ENCODE results near the gene NOP9.

NOP9 gene

GRCh38 chr14:24299255-24300191, at the start of gene NOP9, which contains the start of gene DHRS1:
NOP9 (plus strand) TSS chr14:24299850; CDS start chr14:24299955, 105 bp downstream.
DHRS1 (minus strand) TSS chr14:24299780; CDS start chr14:24299106, 674 bp downstream.
- no peak for TF ChIP-seq CTCF (IDR thresholded peaks at IDR 0.05; ENCODE audit: extremely low read depth, missing control alignments)
- DNase-seq (ENCODE audit: low spot score): peak; percentile 96

- no peak for DNase-seq (ENCODE audit: low spot score)
- TF ChIP-seq CTCF (IDR thresholded peaks at IDR 0.05; ENCODE audit: extremely low read depth, missing control alignments): no peak
Measured at GRCh38 chr14:24250354-24250753, 49.3 kb upstream of the NOP9 start.

GRCh38 chr14:24251880-24252288, 47.8 kb upstream of the NOP9 start:
- DNase-seq (ENCODE audit: low spot score): no peak
- TF ChIP-seq CTCF (IDR thresholded peaks at IDR 0.05; ENCODE audit: extremely low read depth, missing control alignments): no peak

- TF ChIP-seq CTCF (IDR thresholded peaks at IDR 0.05; ENCODE audit: extremely low read depth, missing control alignments): no peak
- DNase-seq (ENCODE audit: low spot score): no peak
Measured at GRCh38 chr14:24252289-24253124, 47.1 kb upstream of the NOP9 start.

GRCh38 chr14:24253936-24254335, 45.7 kb upstream of the NOP9 start:
- no peak for TF ChIP-seq CTCF (IDR thresholded peaks at IDR 0.05; ENCODE audit: extremely low read depth, missing control alignments)
- DNase-seq (ENCODE audit: low spot score): no peak

GRCh38 chr14:24254630-24255392, 44.8 kb upstream of the NOP9 start:
- no peak for TF ChIP-seq CTCF (IDR thresholded peaks at IDR 0.05; ENCODE audit: extremely low read depth, missing control alignments)
- no peak for DNase-seq (ENCODE audit: low spot score)
